Thyroid gland (tissue), 4 donors: ENCODE data around the gene MRAS. TPM values are rescaled to one million over a fixed set of nuclear protein-coding genes. Genes with fewer than 3 reads are reported as not detected.

Experiments
- DNase-seq, 2 donors: peaks; one replicate each; pipeline ENCODE4 v3.0.0-alpha.2; 2019
- H3K27ac ChIP-seq, 3 donors: fragments of 200-600 bp; sonication (generic); 1 replicate in 2 of 3; 2 replicates in 1 of 3; pipeline ENCODE4 v1.5.1; 2016 to 2019; ENCODE audit warnings: mild to moderate bottlenecking in 1 of 3, moderate library complexity in 1 of 3
- H3K27me3 ChIP-seq: fragments of 200-600 bp; sonication (generic); one replicate; pipeline ENCODE4 v1.5.1; 2019
- H3K36me3 ChIP-seq, 2 donors: fragments of 200-600 bp; sonication (generic); one replicate each; pipeline ENCODE4 v1.5.1; 2016 to 2019
- H3K4me1 ChIP-seq, 2 donors: fragments of 200-600 bp; sonication (generic); one replicate each; pipeline ENCODE4 v1.5.1; 2017 to 2019
- H3K4me3 ChIP-seq, 3 donors: fragments of 200-600 bp; sonication (generic); replicated peaks in 1 of 3; 1 replicate in 2 of 3; 2 replicates in 1 of 3; pipeline ENCODE4 v1.5.1; 2016; ENCODE audit warnings: mild to moderate bottlenecking in 1 of 3
- H3K9me3 ChIP-seq: fragments of 200-600 bp; sonication (generic); one replicate; pipeline ENCODE4 v1.5.1; 2017
- CTCF ChIP-seq, 6 experiments: fragments of 200-600 bp in 3 of 6; fragments of 450-650 bp in 3 of 6; sonication (generic) in 3 of 6; IDR thresholded peaks; one replicate each; pipeline ENCODE4 v1.5.1; 2016 to 2019; ENCODE audit warnings: antibody characterized with exemption in 6 of 6, mild to moderate bottlenecking in 2 of 6, inconsistent platforms in 1 of 6, moderate library complexity in 1 of 6
- POLR2A ChIP-seq, 2 donors: fragments of 450-650 bp; IDR thresholded peaks; one replicate each; pipeline ENCODE4 v1.6.1; 2017; ENCODE audit warnings: antibody characterized with exemption in 2 of 2, mild to moderate bottlenecking in 2 of 2, moderate library complexity in 1 of 2
- WGBS, 2 donors: methylation state at CpG; one replicate each; pipeline ENCODE4 v1.1.5; 2017; 5-methylcytosine and 5-hydroxymethylcytosine counted together
- intact Hi-C: fragments of 100-400 bp; cut with DNase I; formaldehyde crosslinking; loops from one replicate; pipeline ENCODE4 v1.15.1; 2023
- total RNA-seq, 4 donors: library from RNA; depleted of rRNA; stranded (reverse); fragments of >200 nt; gene quantifications; one replicate each; pipeline ENCODE4 v1.2.3, GENCODE V29; 2016

Gene MRAS
- total RNA-seq, 4 donors from 2014 or later = 55.8 to 92.4 (median 69.6) TPM

DNA sequence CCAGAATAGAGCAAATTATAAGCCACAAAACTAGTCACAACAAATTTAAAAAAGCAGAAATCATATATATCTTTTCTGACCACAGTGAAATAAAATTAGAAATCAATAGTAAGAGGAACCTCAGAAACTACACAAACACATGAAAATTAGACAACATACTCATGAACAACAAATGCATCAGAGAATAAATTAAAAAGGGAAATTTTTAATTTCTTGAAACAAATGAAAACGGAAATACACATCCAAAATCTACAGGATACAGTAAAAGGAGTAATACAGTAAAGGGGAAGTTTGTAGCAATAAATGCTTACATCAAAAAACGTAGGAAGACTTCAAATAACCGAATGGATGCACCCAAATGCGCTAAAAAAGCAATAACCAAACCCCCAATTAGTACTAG, 37.9 kb upstream of the MRAS start:
- TF ChIP-seq CTCF (IDR thresholded peaks at IDR 0.05) = no peak
- no peak for TF ChIP-seq POLR2A (IDR thresholded peaks at IDR 0.05)
- Histone ChIP-seq H3K4me3 (no peak overlapping the region), H3K4me1 (no peaks in the 10 kb centered on the region), H3K9me3 (no peaks in the 10 kb centered on the region), H3K27me3 (no peaks in the 10 kb centered on the region), H3K36me3 (no peaks in the 10 kb centered on the region), H3K27ac (no peak overlapping the region)
- intact Hi-C loops = no loop called here
- 80 to 86% methylated on average over 4 of the region's 4 CpGs for WGBS, 2 donors
- no peak for DNase-seq

DNA sequence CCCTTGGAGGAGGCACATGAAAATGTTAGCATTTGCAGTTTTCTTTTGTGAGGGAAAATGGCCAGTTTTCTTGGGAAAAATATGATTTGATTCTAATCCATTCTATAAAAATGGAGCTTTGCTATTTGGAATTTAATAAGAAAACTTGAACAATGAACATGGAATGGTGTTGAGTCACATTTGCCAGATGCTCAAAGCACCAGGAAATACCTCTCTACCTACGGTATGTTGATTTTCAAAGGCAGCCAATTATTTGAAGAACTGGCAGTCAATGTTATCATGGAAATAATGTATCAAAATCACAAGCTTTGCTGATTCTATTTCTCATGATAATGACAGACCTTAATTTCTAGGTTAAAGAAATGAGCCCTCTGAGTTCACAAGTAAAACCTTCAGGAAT, 33.6 kb upstream of the MRAS start:
- intact Hi-C loops = no loop called here
- no peak overlapping the region for H3K4me3 ChIP-seq
- H3K27me3 ChIP-seq = no peaks in the 10 kb centered on the region
- no peak overlapping the region for H3K27ac ChIP-seq
- TF ChIP-seq CTCF (IDR thresholded peaks at IDR 0.05) = no peak
- no peak for TF ChIP-seq POLR2A (IDR thresholded peaks at IDR 0.05)
- H3K9me3 ChIP-seq = no peaks in the 10 kb centered on the region
- H3K36me3 ChIP-seq = no peaks in the 10 kb centered on the region
- no peaks in the 10 kb centered on the region for H3K4me1 ChIP-seq
- DNase-seq = no peak
- 71 to 78% methylated on average over 1 of the region's 1 CpG for WGBS, 2 donors

DNA sequence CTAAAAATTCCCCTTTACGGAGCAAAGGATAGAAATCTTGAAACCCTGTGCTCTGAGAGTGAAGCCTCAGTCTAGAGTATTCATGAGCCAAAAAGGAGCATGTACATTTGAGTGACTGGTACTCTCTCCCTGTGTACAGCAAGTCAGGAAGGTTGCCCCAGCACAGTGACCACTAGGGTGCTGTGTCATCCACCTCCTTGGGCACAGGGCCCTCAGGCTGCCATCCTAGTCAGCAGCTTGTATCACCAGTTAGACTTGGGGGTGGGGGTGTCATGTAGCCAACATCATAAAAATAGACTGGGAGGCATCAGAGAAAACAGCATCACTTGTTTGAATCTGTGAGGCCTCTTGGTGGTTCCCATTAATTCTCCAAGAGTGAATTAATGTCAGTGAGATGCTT, 30.7 kb upstream of the MRAS start:
- TF ChIP-seq POLR2A (IDR thresholded peaks at IDR 0.05) = no peak
- no peak for TF ChIP-seq CTCF (IDR thresholded peaks at IDR 0.05)
- H3K27ac ChIP-seq = no peak overlapping the region
- H3K4me3 ChIP-seq = no peak overlapping the region
- no peaks in the 10 kb centered on the region for H3K4me1 ChIP-seq
- 90 to 97% methylated on average over 1 of the region's 1 CpG for WGBS, 2 donors
- H3K9me3 ChIP-seq = no peaks in the 10 kb centered on the region
- intact Hi-C loops = no loop called here
- H3K27me3 ChIP-seq = no peaks in the 10 kb centered on the region
- H3K36me3 ChIP-seq = no peaks in the 10 kb centered on the region
- DNase-seq = no peak

DNA sequence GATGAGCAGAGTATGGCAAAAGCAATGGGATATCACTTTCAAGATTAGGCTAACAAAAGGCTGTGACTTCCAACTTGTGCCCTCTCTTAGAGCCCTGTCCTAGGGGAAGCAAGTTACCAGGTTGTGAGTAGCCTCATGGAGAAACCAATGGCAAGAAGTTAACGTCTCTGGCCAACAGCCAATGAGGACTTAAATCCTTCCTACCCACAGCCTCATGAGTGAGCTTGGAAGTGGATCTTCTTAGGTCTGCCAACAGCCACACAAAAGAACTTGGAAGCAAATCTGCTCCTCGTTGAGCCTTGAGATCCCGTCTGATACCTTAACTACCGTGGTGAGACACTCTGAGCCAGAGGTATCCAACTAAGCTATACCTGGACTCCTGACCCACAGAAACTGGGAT, 24.4 kb upstream of the MRAS start:
- Histone ChIP-seq H3K9me3 (no peaks in the 10 kb centered on the region), H3K4me1 (peaks cover 0 to 13% of the 10 kb centered on the region in 2 donors), H3K36me3 (no peaks in the 10 kb centered on the region), H3K27me3 (no peaks in the 10 kb centered on the region), H3K27ac (no peak overlapping the region), H3K4me3 (no peak overlapping the region)
- no peak for DNase-seq
- intact Hi-C loops = loop anchor here (10.0 kb wide), 1 partner anchor 601 kb away; no protein-coding TSS in a partner anchor
- TF ChIP-seq CTCF (IDR thresholded peaks at IDR 0.05) (no peak), POLR2A (IDR thresholded peaks at IDR 0.05) (no peak)
- WGBS, 2 donors = 36 to 44% methylated on average over 4 of the region's 4 CpGs

GRCh38 chr3:138325990-138326389, 22.4 kb upstream of the MRAS start:
- Histone ChIP-seq H3K36me3 (no peaks in the 10 kb centered on the region), H3K27me3 (no peaks in the 10 kb centered on the region), H3K4me1 (peaks cover 0 to 13% of the 10 kb centered on the region in 2 donors), H3K9me3 (no peaks in the 10 kb centered on the region), H3K27ac (no peak overlapping the region), H3K4me3 (no peak overlapping the region)
- DNase-seq = no peak
- intact Hi-C loops = loop anchor here (10.0 kb wide), 1 partner anchor 599 kb away; no protein-coding TSS in a partner anchor
- TF ChIP-seq POLR2A (IDR thresholded peaks at IDR 0.05) = no peak
- no peak for TF ChIP-seq CTCF (IDR thresholded peaks at IDR 0.05)
